GM19239 (cell line): ENCODE data around the gene MYLK2.

ENCODE experiments used
- DNase-seq: peaks from one replicate; pipeline ENCODE4 v3.0.0; 2011; ENCODE audit warnings: low spot score; ENCODE audit not compliant: insufficient read length
- FAIRE-seq: peaks from 2 replicates; lab custom pipeline; 2011; peaks lifted over from hg19 to GRCh38; lab: Jason Lieb, UNC

MYLK2 gene

DNA sequence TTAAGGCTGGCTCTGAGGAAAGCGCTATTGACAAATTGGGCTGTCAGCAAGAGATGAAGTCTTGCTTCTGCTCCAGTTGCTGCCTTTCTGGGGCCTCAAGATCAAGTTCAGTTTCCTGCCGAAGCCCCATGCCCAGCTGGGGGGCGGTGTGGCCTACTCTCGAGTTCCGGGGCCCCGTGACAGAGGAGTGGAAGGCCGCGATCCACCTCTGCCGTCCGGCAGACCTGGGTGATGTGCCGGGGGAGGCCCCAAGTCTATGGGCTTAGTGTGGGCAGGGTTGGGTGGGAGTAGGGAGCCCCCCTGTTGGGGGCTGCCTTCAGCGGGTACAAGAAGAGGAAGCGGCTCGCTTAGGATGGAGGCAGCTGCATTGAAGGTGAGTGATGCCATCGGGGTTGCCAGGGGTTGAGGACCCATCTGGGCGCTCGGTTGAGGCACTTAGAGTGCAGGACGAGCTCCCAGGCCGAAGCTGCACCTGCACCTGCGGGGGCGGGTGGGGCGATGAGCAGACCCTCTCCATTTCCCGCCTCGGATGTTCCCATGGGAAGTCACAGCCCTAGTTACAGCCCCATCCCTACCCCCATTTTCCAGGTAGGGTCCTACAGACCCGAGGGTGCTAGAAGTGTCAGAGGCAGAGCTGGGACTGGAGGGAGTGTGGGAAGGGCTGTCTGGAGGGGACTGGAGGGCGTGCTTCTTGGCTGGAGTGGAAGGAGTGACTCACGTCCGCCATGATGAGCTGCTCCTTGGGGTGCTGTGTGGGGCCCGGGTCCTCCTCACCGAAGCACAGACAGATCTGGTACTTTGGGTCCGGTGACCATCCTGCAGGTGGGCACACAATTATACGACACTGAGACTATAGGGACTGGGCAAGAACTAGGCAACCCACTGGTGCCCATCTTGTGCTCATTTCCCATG lies 29.2 kb downstream of the MYLK2 start:
- FAIRE-seq (no peak), DNase-seq (no peak)

DNA sequence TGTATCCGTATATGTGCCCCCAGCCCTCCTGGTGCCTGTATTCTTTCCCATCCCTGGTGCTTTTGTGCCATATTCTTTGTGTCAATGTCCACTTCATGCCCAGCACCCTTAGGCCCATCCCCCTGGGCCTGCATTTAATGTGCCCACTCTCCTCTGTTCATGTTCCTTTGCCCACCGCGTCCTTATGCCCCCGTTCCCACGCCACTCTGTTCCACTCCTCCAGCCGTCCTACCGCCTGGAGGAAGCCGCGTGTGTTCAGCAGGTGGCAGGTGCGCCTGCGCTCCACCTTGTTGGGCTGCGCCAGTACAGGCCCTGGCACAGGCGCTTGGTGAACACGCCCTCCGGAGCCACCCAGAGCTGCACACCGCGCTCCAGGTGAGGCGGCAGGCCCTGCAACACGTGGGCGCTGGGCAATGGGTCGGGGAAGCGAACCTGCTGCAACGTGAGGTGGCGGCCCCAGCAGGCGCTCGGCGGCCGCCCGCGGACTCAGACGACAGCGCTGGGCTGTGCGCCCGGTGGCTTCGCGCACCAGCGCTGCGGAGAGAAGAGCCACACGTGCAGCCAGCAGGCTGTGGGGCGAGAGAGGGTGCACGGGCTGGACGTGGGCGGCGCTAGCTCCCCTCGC lies 30.3 kb downstream of the MYLK2 start:
- FAIRE-seq = no peak
- no peak for DNase-seq

DNA sequence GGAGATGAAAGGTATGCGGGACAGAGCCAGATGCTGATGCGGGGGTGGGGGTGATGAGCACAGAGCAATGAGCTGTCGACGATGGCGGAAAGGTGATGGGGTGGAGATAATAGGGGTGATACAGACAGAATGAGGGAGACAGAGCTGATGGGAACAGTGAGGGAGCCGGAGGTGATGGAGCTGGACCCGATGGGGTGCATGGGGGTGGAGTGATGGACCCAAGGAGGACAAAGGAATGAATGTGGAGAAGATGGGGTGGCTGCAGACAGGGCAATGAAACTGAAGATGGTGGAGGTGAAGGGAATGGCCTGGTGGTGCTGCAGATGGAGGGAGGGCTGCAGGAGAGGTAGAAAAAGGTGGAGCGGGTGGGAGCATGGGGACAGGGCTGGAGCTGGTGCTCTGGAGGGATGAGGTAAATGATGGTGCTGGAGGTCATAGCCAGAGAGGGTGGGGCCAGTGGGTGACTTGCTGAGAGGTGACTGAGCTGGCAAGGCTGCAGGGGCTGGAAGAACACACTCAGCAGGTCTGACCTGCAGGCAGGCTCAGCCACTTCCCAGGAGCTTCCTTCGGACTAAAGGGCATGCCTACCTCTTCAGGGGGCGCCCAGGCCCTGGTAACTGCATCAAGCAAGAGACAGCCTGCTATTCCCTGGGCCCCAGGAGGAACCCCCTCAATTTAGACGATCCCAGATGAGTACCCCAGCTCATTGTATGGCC lies 32.2 kb downstream of the MYLK2 start:
- DNase-seq (no peak), FAIRE-seq (no peak)

GRCh38 chr20:31853481-31853880 lies 34.3 kb downstream of the MYLK2 start:
- no peak for FAIRE-seq

DNA sequence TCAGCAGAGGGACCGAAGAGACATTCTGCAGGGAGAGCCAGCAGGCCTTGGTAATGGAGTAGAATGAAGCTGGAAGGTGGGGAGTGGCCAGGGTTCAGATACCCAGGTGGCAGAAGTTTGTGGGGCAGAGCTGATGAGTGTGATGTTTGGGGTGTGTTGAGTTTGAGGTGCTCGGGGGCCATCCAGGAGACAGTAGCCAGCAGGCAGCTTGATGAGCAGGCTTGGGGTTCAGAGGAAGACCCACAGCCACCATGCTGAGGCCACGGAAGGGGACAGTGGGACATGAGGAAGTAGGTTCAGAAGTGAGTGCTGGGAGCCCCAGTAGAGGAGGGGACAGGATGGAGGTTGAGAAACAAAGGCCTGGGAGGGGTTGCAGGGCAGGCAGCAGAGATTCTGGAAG lies 37.4 kb downstream of the MYLK2 start:
- no peak for DNase-seq
- no peak for FAIRE-seq

More at GRCh38 chr20:31853481-31853880, 34.3 kb downstream of the MYLK2 start:
- no peak for DNase-seq

- peak; percentile 35 for FAIRE-seq
Measured at GRCh38 chr20:31857861-31858759, 39.0 kb downstream of the MYLK2 start.

DNA sequence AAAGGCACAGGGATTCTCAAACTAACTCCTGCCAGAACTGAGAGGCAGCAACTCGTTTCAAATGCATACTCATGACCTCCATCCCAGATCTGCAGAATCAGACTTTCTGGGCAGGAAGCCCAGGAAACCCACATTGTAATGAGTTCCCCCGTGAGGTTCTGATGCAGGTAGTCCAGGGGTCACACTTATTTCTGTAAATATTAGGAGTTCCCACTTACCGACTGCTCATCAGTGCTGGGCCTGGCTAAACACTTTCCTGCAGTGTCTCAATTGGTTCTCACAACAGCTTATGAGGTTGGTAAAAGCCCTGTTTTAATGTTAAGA lies 39.6 kb downstream of the MYLK2 start:
- DNase-seq (no peak), FAIRE-seq (no peak)

More at GRCh38 chr20:31857861-31858759, 39.0 kb downstream of the MYLK2 start:
- DNase-seq = peak; percentile 82

- FAIRE-seq (no peak), DNase-seq (no peak)
Measured at GRCh38 chr20:31859266-31859997, 40.3 kb downstream of the MYLK2 start.

DNA sequence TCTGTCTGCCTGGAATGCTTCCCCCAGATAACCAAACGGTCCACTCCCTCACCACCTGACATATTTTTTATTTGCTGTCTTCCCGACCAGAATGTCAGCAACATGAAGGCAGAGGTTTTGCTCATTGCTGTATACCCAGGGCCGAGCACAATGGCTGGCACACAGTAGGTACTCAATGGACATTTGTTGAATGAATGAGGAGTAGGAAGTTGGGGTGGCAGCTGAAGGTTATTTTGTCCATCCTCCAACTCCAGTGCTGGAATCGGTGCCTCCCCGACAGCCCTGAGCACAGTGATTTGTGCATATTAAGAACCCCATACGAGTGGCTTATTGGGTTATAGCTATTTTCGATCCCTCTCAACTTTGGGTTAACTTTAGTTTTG lies 40.8 kb downstream of the MYLK2 start:
- FAIRE-seq (no peak), DNase-seq (no peak)

DNA sequence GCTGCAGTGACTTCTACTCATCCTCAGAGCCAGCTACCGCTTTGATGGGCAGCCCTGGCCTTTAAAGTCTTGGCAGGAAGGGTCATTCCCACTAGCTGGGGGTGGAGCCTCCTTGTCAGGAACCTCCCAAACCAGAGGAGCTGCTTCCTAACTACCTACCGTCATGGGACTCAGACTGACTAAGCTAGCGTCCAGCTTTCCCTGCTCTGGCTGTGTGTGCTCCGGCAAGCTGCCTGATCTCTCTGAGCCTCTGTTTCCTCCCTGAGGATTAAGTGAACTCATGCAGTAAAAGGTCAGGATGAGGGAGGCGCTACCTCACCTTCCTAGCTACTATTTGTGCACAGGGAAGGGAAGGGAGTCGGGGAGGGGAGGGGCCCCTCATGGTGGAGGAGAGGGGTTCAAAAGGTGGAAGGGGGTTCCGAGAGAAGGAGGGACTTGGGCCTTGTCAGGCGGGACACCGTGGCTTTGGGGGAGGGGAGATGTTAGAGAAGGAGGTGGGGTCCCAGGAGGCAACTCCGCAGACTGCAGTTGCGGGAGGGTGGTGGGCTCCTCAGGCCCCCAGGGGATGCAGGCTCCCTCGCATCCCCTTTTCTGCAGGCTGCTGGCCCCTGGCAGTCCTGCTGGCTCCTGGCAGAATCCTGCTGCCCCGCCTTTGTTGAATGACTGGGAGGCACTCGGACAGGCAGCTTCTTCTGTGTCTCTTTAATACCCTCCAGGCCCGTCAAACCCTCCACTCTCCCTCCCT lies 41.4 kb downstream of the MYLK2 start:
- FAIRE-seq (no peak), DNase-seq (no peak)

- DNase-seq = no peak
- no peak for FAIRE-seq
Measured at GRCh38 chr20:31861135-31861384, 41.9 kb downstream of the MYLK2 start.

- FAIRE-seq (no peak), DNase-seq (peak; percentile 92)
Measured at GRCh38 chr20:31861385-31862156, 42.4 kb downstream of the MYLK2 start.

GRCh38 chr20:31862157-31862470 lies 43.0 kb downstream of the MYLK2 start:
- no peak for FAIRE-seq
- DNase-seq = no peak

GRCh38 chr20:31862506-31862905 lies 43.4 kb downstream of the MYLK2 start:
- FAIRE-seq (no peak), DNase-seq (no peak)

DNA sequence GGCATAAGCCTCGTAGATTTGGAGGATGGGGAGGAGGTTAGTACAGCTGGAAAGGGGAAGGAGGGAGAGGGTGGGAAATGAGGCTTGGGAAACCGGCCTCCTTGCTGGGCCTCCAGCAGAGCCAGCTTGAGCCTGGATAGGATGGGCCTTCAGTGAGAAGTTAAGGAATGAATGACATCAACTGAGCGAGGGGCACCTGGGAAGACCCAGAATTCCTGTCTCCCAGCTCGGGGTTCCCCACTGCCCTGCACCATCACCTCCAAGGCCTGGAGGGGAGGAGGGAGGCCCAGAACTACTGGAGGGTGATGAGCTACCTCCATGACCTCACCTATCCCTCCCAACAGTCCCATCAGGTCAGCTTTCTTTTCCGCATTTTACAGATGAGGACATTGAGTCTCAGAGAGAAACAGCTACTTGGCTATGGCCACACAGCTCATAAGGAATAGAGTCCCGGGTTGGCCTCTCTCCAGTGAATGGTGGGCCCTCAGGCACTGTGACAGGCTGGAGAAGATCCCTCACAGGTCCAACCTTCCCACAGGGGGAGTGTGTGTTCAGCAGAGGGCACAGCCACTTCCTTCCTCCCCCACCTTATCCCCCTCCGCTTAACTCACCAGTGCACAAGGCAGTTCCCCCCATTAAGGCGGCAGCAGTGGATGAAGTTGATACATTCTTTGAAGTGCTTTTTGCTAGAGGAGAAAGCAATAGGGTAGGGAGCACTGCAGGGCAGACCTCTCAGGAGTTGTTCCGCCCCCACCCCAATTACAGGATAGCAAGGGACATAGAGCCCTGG lies 44.3 kb downstream of the MYLK2 start:
- DNase-seq (no peak), FAIRE-seq (no peak)

DNA sequence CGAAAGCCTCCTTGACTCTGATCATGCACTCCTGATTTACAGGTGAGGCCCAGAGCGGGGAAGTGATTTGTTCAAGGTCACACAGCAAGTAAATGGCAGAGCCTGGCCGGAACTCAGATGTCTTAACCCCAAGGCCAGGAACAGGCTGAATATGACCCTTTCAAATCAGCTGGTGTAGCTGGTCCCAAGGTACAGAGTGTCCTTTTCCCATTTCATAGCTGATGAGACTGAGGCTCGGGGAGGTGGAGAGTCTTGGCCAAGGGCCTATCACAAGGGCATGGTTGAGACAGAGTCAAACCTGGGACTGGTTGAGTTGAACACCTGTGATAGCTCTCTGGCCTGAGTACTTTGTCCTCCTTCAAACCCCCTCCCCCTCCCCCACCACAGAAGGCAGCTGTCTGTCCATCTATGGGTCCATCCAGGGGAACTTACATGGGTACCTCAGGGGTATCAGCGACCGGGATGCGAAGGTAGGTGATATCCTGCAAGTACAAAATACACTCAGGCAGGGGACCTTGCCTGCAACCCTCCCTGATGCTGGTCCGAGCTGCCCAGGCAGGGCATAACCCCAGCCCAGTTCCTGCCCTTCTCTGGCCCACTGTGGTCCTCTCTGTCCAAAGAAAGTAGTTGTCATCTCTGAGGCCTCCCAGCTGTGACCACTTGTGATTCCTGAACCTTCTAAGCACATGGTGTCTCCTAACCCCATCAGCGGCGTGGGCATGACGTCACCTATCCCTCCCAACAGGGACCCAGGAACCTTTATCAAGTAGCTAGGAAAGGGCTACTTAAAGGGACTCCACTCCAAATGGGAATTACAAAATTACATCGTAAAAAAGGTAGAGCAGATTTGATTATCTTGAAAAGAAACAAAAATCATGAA lies 45.6 kb downstream of the MYLK2 start:
- no peak for DNase-seq
- FAIRE-seq = no peak

DNA sequence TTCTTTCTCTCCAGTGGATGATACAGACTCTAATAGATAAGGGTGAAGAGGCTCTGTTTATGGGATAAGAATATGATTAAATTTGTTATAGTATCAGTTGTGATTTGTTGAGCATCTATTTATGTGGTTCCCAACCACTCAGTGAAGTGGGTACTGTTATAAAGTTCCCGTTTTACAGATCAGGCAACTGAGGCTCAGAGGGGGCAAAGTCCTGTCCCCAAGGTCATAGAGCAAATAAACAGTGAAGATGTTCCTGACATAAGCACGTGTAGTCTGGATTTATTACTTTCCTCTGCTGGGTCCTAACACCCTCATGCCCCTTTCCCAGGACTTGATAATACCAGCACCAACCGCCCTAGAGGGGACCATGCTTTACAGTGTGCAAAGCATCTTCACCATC lies 47.1 kb downstream of the MYLK2 start:
- no peak for FAIRE-seq

More for the DNA sequence above, 47.1 kb downstream of the MYLK2 start:
- no peak for DNase-seq
